HEK293 (cell line): ENCODE results near the gene MAPRE2.

ENCODE experiments used
- CTCF ChIP-seq: fragments of 450-650 bp; formaldehyde crosslinking; IDR thresholded peaks from 2 replicates; pipeline ENCODE4 v1.5.1; 2016; ENCODE audit warnings: missing biosample characterization, missing genetic modification characterization
- PATZ1 ChIP-seq: fragments of 450-650 bp; formaldehyde crosslinking; IDR thresholded peaks from 2 replicates; pipeline ENCODE4 v1.5.1; 2016; ENCODE audit warnings: missing biosample characterization, missing genetic modification characterization

- TF ChIP-seq CTCF (no peak), PATZ1 (tag by site-specific recombination) (no peak)
Measured at GRCh38 chr18:35074581-35074980, 33.4 kb downstream of the MAPRE2 start.
